GM12878 (cell line): ENCODE measurements around the gene DNAH3.
"Not testable (repeated sequence)": the region's sequence is repeated elsewhere in the genome, so short reads cannot be mapped to it uniquely, and the experiment has no call there.

Experiments
- CTCF ChIP-seq, 3 experiments: IDR thresholded peaks in 2 of 3; conservative IDR thresholded peaks in 1 of 3; 2 replicates each; pipeline ENCODE4 v1.5.1; 2011; ENCODE audit warnings: low read depth in 3 of 3, low read length in 3 of 3, mild to moderate bottlenecking in 3 of 3, control low read depth in 2 of 3, moderate library complexity in 2 of 3, inconsistent platforms in 1 of 3, mixed read lengths in 1 of 3; ENCODE audit not compliant: control insufficient read depth in 2 of 3, insufficient read depth in 1 of 3; ENCODE audit errors: extremely low read depth in 1 of 3
- HDAC2 ChIP-seq: fragments of 200-600 bp; sonication (generic); IDR thresholded peaks from 2 replicates; pipeline ENCODE4 v1.6.1; 2017
- HSF1 ChIP-seq: fragments of 150-350 bp; IDR thresholded peaks from 2 replicates; pipeline ENCODE4 v1.6.1; 2014; ENCODE audit warnings: mild to moderate bottlenecking, low read depth, low read length
- POLR2A ChIP-seq: IDR thresholded peaks from 2 replicates; pipeline ENCODE4 v1.6.1; 2011; ENCODE audit warnings: low read depth, mild to moderate bottlenecking, low read length
- POLR2AphosphoS5 ChIP-seq: IDR thresholded peaks from 2 replicates; pipeline ENCODE4 v1.6.1; 2011; ENCODE audit warnings: mild to moderate bottlenecking, low read length, inconsistent platforms
- ZBED1 ChIP-seq: IDR thresholded peaks from 2 replicates; pipeline ENCODE4 v1.6.1; 2016; ENCODE audit warnings: borderline replicate concordance

- TF ChIP-seq ZBED1; POLR2AphosphoS5; CTCF (IDR thresholded peaks at IDR 0.05 in 2 of 3, conservative IDR thresholded peaks at IDR 0.05 in 1 of 3; ENCODE audit: control insufficient read depth in 2 of 3, extremely low read depth in 1 of 3, insufficient read depth in 1 of 3, low read depth in 3 of 3, low read length in 3 of 3); POLR2A; HDAC2; HSF1: not testable (repeated sequence)
These were observed 55.9 kb downstream of the DNAH3 start for GRCh38 chr16:21094719-21095118.
